ENCODE data around the gene IER5L.
A peak's percentile ranks its signal among the peaks of the same experiment; 100 is the strongest.

DNA sequence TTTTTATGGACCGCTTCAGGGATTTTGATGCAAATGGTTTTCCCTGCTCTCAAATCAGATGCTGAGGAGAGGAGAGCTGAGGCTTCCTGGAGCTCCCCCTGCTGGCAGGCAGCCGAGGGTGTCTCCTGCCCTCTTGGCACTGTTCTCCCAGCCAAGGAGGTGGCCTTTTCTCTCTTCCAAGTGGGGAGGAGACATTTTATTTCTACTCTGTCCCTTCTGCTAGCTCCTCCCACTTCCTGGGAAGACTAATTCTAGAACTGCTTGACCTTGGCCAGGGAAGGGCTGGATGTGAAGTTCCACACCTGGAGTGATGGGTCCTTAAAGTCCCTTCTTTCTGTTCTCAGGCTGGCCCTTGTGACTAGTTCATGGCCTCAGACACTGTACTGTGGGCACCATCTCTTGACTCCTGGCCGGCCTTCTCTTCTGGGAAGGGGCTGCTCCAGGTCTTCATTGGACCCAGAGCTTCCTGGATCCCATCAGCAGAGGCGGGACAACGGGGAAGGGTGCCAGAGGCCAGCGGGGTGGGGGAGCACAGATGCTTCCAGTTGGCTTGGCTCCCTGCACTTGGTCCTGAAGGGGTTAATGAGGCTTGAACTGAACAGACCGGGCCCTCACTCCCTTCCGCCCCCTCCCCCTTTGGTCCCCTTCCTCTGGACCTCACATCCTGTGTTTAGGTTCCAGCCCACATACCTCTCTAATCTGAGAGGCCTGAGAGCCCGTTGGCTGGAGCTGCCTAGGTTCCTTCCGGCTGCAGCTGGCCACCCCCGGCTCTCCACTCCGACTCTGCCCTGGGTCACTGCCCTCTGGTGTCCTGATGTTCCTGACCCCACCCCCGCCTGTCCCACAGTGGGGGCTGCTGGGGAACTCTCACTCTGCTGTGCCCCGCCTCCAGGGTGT is 34.8 kb downstream of the IER5L start:
- TF ChIP-seq, protein P1, sequence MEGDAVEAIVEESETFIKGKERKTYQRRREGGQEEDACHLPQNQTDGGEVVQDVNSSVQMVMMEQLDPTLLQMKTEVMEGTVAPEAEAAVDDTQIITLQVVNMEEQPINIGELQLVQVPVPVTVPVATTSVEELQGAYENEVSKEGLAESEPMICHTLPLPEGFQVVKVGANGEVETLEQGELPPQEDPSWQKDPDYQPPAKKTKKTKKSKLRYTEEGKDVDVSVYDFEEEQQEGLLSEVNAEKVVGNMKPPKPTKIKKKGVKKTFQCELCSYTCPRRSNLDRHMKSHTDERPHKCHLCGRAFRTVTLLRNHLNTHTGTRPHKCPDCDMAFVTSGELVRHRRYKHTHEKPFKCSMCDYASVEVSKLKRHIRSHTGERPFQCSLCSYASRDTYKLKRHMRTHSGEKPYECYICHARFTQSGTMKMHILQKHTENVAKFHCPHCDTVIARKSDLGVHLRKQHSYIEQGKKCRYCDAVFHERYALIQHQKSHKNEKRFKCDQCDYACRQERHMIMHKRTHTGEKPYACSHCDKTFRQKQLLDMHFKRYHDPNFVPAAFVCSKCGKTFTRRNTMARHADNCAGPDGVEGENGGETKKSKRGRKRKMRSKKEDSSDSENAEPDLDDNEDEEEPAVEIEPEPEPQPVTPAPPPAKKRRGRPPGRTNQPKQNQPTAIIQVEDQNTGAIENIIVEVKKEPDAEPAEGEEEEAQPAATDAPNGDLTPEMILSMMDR (IDR thresholded peaks at IDR 0.05) = peak; percentile 78 to 91 (median 87)
- peak in 1 of 2 donors; percentile 31 for TF ChIP-seq POLR2A (IDR thresholded peaks at IDR 0.05)
